ENCODE data around the gene AOX1. TPM values are rescaled to one million over a fixed set of nuclear protein-coding genes. Genes with fewer than 3 reads are reported as not detected.

AOX1 gene
- total RNA-seq, 4 donors from 2014 or later = 87.3 to 221 (median 135) TPM

DNA sequence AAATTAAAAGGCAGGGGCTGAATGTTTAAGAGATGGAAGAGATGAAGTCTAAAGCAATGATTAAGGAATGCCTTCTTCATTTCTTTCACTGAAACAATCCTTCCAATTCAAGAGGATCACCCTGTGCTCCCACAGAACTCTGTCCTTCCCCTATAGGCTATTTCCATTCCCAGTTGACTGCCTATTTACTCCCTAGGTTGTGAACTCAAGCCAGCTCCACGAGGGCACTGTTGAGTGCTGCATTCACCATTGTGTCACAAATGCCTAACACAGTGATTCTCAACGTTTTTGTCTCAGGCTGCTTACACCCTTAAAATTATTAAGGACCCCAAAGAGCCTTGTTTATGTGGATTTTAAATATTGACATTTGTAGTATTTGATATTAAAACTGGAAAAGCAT, 112.4 kb downstream of the AOX1 start:
- DNase-seq (ENCODE audit: low spot score in 2 of 2) = no peak
- Histone ChIP-seq H3K4me3 (no peak overlapping the region), H3K9me3 (no peaks in the 10 kb centered on the region), H3K36me3 (no peaks in the 10 kb centered on the region), H3K27me3 (no peaks in the 10 kb centered on the region), H3K27ac (no peak overlapping the region), H3K4me1 (no peaks in the 10 kb centered on the region)
- WGBS, 2 donors = 15 to 20% methylated on average over 2 of the region's 2 CpGs
- no peak for TF ChIP-seq POLR2A (IDR thresholded peaks at IDR 0.05)
- TF ChIP-seq EP300 (IDR thresholded peaks at IDR 0.05) = no peak
- TF ChIP-seq, protein P1, sequence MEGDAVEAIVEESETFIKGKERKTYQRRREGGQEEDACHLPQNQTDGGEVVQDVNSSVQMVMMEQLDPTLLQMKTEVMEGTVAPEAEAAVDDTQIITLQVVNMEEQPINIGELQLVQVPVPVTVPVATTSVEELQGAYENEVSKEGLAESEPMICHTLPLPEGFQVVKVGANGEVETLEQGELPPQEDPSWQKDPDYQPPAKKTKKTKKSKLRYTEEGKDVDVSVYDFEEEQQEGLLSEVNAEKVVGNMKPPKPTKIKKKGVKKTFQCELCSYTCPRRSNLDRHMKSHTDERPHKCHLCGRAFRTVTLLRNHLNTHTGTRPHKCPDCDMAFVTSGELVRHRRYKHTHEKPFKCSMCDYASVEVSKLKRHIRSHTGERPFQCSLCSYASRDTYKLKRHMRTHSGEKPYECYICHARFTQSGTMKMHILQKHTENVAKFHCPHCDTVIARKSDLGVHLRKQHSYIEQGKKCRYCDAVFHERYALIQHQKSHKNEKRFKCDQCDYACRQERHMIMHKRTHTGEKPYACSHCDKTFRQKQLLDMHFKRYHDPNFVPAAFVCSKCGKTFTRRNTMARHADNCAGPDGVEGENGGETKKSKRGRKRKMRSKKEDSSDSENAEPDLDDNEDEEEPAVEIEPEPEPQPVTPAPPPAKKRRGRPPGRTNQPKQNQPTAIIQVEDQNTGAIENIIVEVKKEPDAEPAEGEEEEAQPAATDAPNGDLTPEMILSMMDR (IDR thresholded peaks at IDR 0.05) = no peak

- H3K27me3 ChIP-seq = no peaks in the 10 kb centered on the region
- DNase-seq (ENCODE audit: low spot score in 2 of 2) = no peak
- no peaks in the 10 kb centered on the region for H3K4me1 ChIP-seq
- H3K9me3 ChIP-seq = no peaks in the 10 kb centered on the region
- no peak overlapping the region for H3K27ac ChIP-seq
- TF ChIP-seq POLR2A (IDR thresholded peaks at IDR 0.05) (no peak), EP300 (IDR thresholded peaks at IDR 0.05) (no peak)
- TF ChIP-seq, protein P1 (IDR thresholded peaks at IDR 0.05) = no peak
- no peaks in the 10 kb centered on the region for H3K36me3 ChIP-seq
- WGBS, 2 donors = 29 to 38% methylated on average over 1 of the region's 1 CpG
- no peak overlapping the region for H3K4me3 ChIP-seq
Measured at GRCh38 chr2:200699310-200699709, 113.5 kb downstream of the AOX1 start.

DNA sequence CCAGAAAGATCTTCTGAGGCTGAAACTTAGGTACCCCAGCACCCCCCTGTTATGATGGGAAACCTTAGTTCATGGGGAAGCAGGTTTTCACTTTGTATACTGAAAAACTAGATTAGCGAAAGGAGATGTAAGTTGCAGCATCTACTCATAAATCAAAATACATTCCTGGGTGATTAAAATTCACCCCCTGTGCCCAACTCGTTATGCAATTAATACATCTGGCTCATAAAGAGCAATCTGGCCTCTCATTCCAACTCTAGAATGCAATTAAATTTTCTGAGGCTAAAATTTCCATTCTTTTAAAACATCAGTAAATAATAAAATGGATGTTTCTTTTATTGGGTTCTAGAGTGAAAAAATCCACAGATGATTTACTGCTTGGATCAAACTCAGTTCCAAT, 115.0 kb downstream of the AOX1 start:
- no peak for DNase-seq (ENCODE audit: low spot score in 2 of 2)
- H3K9me3 ChIP-seq = no peaks in the 10 kb centered on the region
- no peaks in the 10 kb centered on the region for H3K27me3 ChIP-seq
- 78 to 80% methylated on average over 2 of the region's 2 CpGs for WGBS, 2 donors
- H3K36me3 ChIP-seq = no peaks in the 10 kb centered on the region
- no peak overlapping the region for H3K4me3 ChIP-seq
- H3K27ac ChIP-seq = no peak overlapping the region
- no peak for TF ChIP-seq EP300 (IDR thresholded peaks at IDR 0.05)
- no peak for TF ChIP-seq POLR2A (IDR thresholded peaks at IDR 0.05)
- H3K4me1 ChIP-seq = no peaks in the 10 kb centered on the region

DNA sequence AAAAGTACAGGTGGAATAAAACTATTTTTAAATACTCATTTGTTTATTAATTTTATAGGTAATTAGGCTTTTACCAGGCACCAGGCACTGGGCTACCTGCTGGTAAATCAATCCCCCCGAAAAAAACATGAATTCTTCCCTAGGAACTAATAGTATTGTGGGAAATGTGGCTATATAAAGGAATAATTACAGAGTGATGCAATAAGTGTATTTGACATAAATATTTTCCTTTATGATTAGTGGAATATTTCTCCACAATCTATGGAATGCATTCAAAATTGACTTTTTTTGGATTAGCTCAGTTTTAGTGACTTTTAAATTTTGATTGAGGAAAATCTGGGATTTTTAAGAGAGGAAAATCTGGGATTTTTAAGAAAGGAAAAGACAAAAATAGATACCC, 116.2 kb downstream of the AOX1 start:
- TF ChIP-seq, protein P1 (IDR thresholded peaks at IDR 0.05) = no peak
- no peak for TF ChIP-seq EP300 (IDR thresholded peaks at IDR 0.05)
- no peak for TF ChIP-seq POLR2A (IDR thresholded peaks at IDR 0.05)
- Histone ChIP-seq H3K36me3 (no peaks in the 10 kb centered on the region), H3K4me1 (no peaks in the 10 kb centered on the region), H3K9me3 (no peaks in the 10 kb centered on the region), H3K27ac (no peak overlapping the region), H3K27me3 (no peaks in the 10 kb centered on the region), H3K4me3 (no peak overlapping the region)
- no peak for DNase-seq (ENCODE audit: low spot score in 2 of 2)
- 78 to 90% methylated on average over 1 of the region's 1 CpG for WGBS, 2 donors

DNA sequence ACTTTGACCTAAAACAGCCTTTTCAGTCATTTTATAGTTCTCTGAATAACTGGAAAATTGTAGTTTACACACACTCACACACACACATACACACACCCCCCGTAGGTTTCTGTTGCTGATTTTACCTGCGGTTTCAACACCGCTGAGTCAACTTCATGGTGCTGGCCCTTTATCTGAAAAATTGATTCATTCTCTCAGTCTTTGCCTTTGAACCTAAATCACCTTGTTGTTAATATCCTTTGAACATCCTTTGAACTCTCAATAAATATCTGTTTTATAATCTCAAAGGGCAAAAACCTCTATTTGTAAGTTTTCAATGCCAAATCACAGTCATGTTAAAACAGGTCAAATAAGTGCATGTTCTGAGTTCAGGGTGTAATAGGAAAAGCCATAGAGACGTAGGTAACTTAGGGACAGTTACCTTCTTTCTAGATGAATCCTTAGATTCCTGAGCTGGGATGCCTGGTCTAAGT, 116.9 kb downstream of the AOX1 start:
- TF ChIP-seq POLR2A (IDR thresholded peaks at IDR 0.05) (no peak), EP300 (IDR thresholded peaks at IDR 0.05) (no peak)
- TF ChIP-seq, protein P1 (IDR thresholded peaks at IDR 0.05) = no peak
- 85 to 88% methylated on average over 4 of the region's 4 CpGs for WGBS, 2 donors
- DNase-seq (ENCODE audit: low spot score in 2 of 2) = no peak

More for the DNA sequence above, 116.9 kb downstream of the AOX1 start:
- H3K27ac ChIP-seq = no peak overlapping the region
- H3K27me3 ChIP-seq = no peaks in the 10 kb centered on the region
- H3K9me3 ChIP-seq = no peaks in the 10 kb centered on the region
- no peak overlapping the region for H3K4me3 ChIP-seq
- no peaks in the 10 kb centered on the region for H3K4me1 ChIP-seq
- H3K36me3 ChIP-seq = no peaks in the 10 kb centered on the region
